LNCaP clone FGC (cell line): ENCODE data around the gene BCL2.
"Not testable (repeated sequence)": the region's sequence is repeated elsewhere in the genome, so short reads cannot be mapped to it uniquely, and the experiment has no call there.

Experiments used
- DNase-seq: peaks from one replicate; pipeline ENCODE4 v3.0.0-alpha.2; 2011; ENCODE audit warnings: low read depth
- H3K4me3 ChIP-seq: 2 replicates; pipeline ENCODE4 v1.5.1; 2011; ENCODE audit warnings: mild to moderate bottlenecking, low read depth, low read length, control low read depth
- CTCF ChIP-seq: IDR thresholded peaks from 2 replicates; pipeline ENCODE4 v1.5.1; 2012; ENCODE audit warnings: mild to moderate bottlenecking; ENCODE audit not compliant: control insufficient read depth, insufficient read depth; ENCODE audit errors: extremely low read depth

Gene BCL2

GRCh38 chr18:63207143-63207790 lies 112.3 kb downstream of the BCL2 start:
- TF ChIP-seq CTCF: no peak
- no peak for DNase-seq
- H3K4me3 ChIP-seq: no peak overlapping the region

GRCh38 chr18:63206433-63207142 lies 113.0 kb downstream of the BCL2 start:
- no peak overlapping the region for H3K4me3 ChIP-seq
- DNase-seq: no peak
- no peak for TF ChIP-seq CTCF

GRCh38 chr18:63205791-63206252 lies 113.7 kb downstream of the BCL2 start:
- no peak for TF ChIP-seq CTCF

GRCh38 chr18:63203497-63203896 lies 116.1 kb downstream of the BCL2 start:
- DNase-seq: no peak
- no peak overlapping the region for H3K4me3 ChIP-seq
- TF ChIP-seq CTCF: no peak

More at GRCh38 chr18:63205791-63206252, 113.7 kb downstream of the BCL2 start:
- no peak for DNase-seq
- no peak overlapping the region for H3K4me3 ChIP-seq

- no peak for TF ChIP-seq CTCF
- no peak for DNase-seq
- H3K4me3 ChIP-seq: no peak overlapping the region
Observed at GRCh38 chr18:63202828-63203227, 116.7 kb downstream of the BCL2 start.

- not testable (repeated sequence) for H3K4me3 ChIP-seq, DNase-seq
Observed at GRCh38 chr18:63201456-63201855, 118.1 kb downstream of the BCL2 start.

- H3K4me3 ChIP-seq: no peak overlapping the region
- TF ChIP-seq CTCF: no peak
- no peak for DNase-seq
Observed at GRCh38 chr18:63199743-63200241, 119.8 kb downstream of the BCL2 start.
